GM19463 (cell line): Measurements from ENCODE around the gene DMRTB1.

Experiments
- ATAC-seq: cut with Tn5 transposase; IDR thresholded peaks from one replicate; pipeline ENCODE4 v1.9.1; 2021; ENCODE audit warnings: mild to moderate bottlenecking, moderate library complexity; ENCODE audit not compliant: unreplicated experiment

DMRTB1 gene

GRCh38 chr1:53462769-53463501 lies 3.7 kb downstream of the DMRTB1 start:
- ATAC-seq: no peak

DNA sequence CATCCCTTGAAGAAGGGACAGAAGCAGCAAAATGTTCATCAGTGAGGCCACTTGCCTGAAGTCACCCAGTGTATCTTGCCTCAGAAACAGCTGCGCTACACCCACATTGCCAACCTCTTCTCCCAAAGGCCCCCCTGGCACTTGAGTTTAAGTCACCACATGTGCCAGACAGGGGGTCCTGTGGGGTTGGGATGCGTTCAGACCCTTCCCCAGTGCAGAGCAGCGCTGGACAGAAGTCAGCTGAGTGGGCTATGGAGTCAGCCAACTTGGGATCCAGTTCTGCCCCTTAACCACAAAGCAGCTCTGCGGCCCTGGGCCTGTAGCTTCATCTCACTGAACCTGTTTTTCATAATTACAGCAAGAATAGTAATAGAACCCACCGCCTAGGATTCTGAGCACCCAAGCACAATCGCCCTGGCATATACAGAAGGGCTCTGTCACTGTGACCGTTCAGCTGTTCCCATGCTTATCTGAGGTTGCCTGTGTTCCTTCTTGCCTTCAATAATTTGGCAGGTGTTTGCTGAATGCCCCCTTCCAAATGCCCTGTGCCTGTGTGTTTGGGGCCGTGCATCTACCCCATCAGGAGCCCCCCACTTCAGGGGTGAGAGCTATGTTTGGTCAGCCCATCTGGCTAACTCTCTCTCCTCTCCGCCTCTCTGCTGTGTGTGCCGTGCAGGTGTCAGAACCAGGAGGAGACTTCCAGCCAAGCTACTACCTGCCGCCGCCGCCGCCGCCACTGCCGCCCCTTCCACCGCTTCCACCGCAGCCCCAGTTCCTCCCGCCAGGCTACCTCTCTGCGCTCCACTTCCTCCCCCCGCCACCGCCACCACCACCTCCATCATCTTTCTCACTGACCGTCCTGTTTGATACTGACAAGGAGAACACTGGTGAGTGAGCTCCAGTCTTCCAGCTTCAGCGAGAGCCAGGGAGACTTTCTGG lies 5.0 kb downstream of the DMRTB1 start:
- ATAC-seq: no peak

- ATAC-seq: no peak
These were observed 6.1 kb downstream of the DMRTB1 start for GRCh38 chr1:53465023-53465957.

- ATAC-seq: no peak
These were observed 8.2 kb downstream of the DMRTB1 start for GRCh38 chr1:53467391-53467790.

DNA sequence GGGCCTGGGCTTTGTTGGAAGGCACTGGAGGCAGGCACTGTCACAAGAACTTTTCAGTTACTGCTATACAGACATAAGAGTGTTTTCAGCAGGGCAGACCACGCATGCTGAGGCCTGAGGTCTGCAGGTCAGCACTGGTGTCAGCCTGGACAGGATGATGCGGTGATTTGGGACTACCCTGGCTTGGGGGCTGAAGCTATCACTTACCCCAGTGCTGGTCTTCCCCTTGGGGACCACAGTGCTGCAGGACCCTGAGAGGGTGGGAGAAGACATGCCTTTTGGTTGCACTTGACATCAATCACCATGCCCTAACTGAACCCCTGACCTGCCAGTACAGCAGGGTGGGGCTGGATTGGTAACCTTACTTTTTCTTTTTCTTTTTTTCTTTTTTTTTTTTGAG lies 9.2 kb downstream of the DMRTB1 start:
- ATAC-seq: no peak

DNA sequence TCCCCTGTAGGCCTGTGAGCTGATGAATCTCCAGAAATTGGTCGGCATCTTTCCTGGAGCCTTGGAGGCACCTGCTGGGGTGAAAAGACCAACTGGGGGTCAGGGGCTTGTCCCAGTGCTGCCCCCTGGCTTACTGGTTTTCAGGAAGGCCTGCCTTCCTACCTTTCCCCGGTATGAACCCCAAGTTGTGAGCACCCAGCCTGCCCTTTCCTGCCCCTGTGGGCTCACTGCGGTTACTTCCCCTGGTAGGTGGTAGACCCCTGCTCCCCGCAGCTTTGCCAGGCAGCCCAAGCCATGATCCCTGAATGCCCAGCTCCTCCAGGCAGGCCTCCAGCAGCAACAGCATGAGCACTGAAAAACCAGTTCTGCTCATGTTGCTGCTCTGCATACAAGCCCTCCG lies 10.2 kb downstream of the DMRTB1 start:
- no peak for ATAC-seq

DNA sequence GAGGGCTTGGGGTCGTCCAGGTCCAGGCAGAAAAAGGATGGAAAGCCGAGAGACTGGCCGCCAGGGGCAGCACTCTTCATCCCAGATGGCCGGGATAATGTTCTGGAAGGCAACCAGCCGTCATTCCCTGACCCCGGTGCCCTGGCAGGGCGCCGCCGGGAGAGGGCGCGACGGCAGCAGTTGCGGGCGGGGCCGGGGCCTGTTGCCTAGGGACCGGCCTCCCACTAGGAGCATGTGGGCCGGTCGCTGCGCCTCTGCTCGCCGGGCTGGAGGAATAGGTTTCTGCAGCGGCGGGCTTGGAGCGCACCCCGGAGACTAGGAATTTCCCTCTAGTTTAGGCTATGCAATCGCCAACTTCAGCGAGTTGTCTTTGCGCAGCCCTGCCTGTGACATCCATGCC lies 11.0 kb downstream of the DMRTB1 start:
- no peak for ATAC-seq

DNA sequence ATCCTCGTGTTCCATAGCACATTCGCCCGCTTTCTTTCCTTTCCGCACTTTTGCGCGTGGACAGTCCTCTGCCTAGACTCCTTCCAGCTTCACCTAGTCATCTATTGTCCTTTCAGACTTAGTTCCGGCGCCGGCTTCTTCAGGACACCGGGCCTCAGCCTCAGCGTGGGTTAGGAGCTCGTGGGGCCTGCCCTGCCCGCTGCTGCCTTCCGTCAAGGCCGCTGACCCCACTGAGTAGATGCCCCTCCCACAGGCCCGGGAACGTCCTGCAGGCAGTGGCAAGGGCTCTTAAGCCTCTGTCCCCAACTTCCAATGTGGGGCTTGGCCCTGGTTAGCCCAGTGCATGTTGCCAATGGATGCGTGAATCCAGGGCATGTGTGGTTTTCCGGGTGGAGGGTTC lies 11.4 kb downstream of the DMRTB1 start:
- no peak for ATAC-seq

DNA sequence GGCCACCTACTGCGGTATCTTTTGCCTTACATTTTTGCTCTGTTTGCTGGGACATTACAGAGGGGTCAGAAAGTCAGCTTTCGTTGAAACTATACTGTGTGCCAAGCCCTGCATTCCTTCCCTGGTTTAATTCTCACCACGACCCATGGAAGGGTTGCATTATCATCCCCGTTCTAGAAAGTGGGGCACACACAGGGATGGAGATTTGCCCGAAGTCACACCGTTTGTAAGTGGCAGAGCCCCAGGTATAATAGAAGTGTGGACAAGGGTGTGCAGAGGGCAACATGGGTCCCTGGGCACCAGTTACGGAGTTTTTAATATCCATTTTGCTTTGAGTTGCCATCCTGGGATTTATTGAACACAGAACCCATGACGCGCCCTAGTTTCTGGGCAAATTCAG lies 11.8 kb downstream of the DMRTB1 start:
- no peak for ATAC-seq

GRCh38 chr1:53473463-53473862 lies 14.3 kb downstream of the DMRTB1 start:
- no peak for ATAC-seq

- no peak for ATAC-seq
These were observed 16.5 kb downstream of the DMRTB1 start for GRCh38 chr1:53475664-53476063.

GRCh38 chr1:53476579-53476978 lies 17.4 kb downstream of the DMRTB1 start:
- ATAC-seq: no peak

GRCh38 chr1:53477651-53478501 lies 18.7 kb downstream of the DMRTB1 start:
- ATAC-seq: no peak

GRCh38 chr1:53478502-53478818 lies 19.3 kb downstream of the DMRTB1 start:
- no peak for ATAC-seq

GRCh38 chr1:53480678-53481077 lies 21.5 kb downstream of the DMRTB1 start:
- no peak for ATAC-seq

DNA sequence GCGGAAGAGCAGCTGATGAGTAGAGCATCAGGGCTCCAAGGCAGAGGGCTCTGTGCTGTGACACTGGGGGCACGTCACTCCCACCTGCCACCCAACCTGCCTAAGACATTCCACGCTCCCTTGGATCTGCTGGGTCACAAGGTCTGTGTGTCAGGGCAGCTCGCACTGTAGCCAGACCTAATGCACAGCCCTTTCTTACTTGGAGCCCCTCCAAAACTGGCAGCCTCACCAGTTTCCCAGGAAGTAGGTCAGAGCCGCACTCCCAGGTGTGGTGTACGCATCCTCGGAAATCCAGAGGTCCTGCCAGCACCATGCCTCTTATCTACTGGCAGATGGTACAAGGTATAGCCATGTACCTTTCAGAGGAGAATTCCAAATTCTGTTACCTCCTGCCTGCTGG lies 22.3 kb downstream of the DMRTB1 start:
- no peak for ATAC-seq

DNA sequence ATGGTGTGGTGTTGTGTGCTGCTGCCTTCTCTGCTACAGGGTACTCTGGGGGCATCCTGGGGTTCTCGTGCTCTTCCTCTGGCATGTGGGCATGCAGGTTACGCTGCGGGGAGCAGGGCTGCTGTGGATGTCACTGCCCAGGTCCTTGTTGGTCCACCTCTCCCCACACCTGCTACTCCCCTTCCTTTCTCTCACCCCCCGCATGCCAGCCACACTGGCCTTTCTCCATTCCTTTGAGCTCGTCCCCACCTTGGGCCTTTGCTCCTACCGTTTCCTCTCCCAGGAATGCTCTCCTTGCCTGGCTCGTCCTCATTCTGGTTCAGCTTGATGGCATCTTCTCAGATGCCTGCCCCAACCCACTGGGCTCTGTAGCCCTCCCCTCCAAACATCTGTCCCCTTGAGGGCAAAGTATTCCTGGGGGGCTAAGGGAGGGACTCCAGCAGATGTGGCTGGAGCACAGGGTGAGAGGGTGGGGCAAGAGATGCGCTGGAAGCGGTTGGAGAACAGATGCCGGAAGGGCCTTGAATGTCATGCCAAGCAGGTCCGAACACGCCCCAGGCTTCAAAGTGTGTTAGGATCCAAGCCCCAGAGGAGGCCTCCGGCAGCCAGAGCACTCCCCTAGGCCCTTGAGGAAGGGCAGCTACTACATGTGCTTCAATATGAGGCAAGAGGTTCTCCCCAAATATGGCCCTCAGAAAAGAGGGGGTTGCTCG lies 23.4 kb downstream of the DMRTB1 start:
- no peak for ATAC-seq

GRCh38 chr1:53483170-53483569 lies 24.0 kb downstream of the DMRTB1 start:
- no peak for ATAC-seq

DNA sequence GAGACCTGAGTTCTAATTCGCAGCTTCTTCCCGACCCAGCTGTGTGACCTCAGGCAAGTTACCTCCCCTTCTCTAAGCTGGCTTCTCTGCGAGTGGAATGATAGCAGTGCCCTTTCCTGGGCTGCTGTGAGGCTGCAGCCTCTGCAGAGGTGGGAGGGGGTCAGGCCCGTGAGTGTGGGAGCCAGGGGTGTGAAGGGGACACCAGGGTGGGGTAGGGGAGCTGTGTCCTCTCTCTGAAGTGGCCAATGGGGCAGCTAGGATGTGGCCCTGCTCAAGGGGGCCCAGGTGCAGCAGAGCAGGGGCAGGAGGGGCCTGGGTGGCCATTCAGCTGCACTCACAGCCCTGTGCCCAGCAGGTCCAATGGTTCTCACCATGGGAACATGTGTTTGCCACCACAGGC lies 24.5 kb downstream of the DMRTB1 start:
- ATAC-seq: no peak
